Transverse colon (tissue), 4 donors: ENCODE measurements around the gene OFD1.

ENCODE experiments used
- EP300 ChIP-seq: sonication (generic); formaldehyde crosslinking; IDR thresholded peaks from one replicate; pipeline ENCODE4 v1.6.1; 2017; ENCODE audit warnings: antibody characterized with exemption, low read depth
- POLR2A ChIP-seq: fragments of 450-650 bp; IDR thresholded peaks from one replicate; pipeline ENCODE4 v1.6.1; 2016; ENCODE audit warnings: antibody characterized with exemption, mild to moderate bottlenecking, moderate library complexity
- POLR2AphosphoS5 ChIP-seq, 3 donors: sonication (generic); formaldehyde crosslinking; IDR thresholded peaks; one replicate each; pipeline ENCODE4 v1.6.1; 2016; ENCODE audit warnings: antibody characterized with exemption in 3 of 3
- TF ChIP-seq, protein P1 (sequence below), 5 experiments: fragments of 200-600 bp in 3 of 5; fragments of 450-650 bp in 2 of 5; sonication (generic) in 3 of 5; IDR thresholded peaks; 1 replicate in 2 of 5; 2 replicates in 3 of 5; pipeline ENCODE4 v1.5.1; 2016 to 2017; ENCODE audit warnings: antibody characterized with exemption in 5 of 5, inconsistent platforms in 3 of 5, mild to moderate bottlenecking in 2 of 5, moderate library complexity in 1 of 5

DNA sequence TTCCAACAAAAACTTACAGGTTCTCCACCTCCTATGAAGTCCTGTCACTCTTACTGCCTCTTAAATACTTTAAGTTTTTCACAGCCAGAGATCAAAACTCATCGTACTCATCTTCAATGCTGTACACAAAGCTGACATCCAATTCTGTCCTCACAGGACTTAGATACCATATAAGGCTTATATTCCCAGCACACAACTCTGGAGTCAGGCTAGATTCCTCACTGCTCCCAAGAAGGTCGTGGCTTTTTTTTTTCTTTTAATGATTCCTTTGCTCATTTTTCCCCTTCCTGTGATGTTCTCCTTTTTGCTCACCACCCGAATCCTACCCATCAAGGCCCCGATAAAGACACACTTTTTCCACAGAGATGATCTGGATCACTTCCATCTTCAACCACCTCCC, 1.0 kb upstream of the OFD1 start:
- TF ChIP-seq POLR2A: no peak
- TF ChIP-seq, protein P1, sequence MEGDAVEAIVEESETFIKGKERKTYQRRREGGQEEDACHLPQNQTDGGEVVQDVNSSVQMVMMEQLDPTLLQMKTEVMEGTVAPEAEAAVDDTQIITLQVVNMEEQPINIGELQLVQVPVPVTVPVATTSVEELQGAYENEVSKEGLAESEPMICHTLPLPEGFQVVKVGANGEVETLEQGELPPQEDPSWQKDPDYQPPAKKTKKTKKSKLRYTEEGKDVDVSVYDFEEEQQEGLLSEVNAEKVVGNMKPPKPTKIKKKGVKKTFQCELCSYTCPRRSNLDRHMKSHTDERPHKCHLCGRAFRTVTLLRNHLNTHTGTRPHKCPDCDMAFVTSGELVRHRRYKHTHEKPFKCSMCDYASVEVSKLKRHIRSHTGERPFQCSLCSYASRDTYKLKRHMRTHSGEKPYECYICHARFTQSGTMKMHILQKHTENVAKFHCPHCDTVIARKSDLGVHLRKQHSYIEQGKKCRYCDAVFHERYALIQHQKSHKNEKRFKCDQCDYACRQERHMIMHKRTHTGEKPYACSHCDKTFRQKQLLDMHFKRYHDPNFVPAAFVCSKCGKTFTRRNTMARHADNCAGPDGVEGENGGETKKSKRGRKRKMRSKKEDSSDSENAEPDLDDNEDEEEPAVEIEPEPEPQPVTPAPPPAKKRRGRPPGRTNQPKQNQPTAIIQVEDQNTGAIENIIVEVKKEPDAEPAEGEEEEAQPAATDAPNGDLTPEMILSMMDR (IDR thresholded peaks at IDR 0.05): no peak
- TF ChIP-seq POLR2AphosphoS5 (IDR thresholded peaks at IDR 0.05): no peak
- TF ChIP-seq EP300: no peak
